Measurements from ENCODE around the gene CAP2.

CAP2 gene

DNA sequence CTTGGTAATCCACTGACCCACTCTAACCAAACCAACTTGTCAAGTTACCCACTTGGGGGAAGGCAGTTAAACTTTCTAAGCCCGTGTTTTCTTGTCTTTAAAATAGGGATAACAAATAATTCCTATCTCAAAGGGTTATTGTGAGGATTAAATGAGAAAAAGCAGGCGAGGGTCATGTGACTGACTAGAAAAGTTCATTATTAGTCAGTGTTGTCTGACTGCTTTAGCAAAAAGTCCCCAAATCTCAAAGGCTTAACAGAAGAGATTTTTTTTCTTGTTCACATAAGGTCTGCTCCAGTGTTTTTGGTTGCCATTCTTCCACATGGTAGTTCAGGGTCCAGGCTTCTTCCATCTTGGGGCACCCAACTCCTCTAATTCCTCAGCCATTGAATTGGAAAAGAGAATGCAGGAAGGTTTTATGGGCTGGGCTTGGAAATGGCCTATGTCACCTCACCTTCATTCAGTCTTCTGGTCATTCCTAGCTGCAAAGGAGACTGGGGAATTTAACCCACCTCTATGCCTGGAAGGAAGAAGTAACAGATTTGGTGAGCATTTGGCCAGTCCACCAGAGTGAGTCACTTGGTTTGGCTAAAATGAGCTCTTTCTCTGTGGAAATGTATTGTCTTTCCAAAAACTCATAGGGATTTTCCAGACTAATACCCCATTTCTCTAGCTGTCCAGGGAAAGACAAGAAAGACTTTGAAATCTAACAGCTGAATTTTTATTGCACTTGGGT lies 77.0 kb downstream of the CAP2 start:
- no peak overlapping the region for H3K9ac ChIP-seq (ENCODE audit: low read length in 5 of 5)
- no peak overlapping the region for H3K4me3 ChIP-seq (ENCODE audit: low read depth in 1 of 5, low read length in 5 of 5)
- no peaks in the 10 kb centered on the region for H3K27me3 ChIP-seq (ENCODE audit: control insufficient read depth in 5 of 5, insufficient read depth in 4 of 5, low read length in 5 of 5)
- H3K36me3 ChIP-seq (ENCODE audit: control insufficient read depth in 5 of 5, insufficient read depth in 5 of 5, low read length in 5 of 5) = peaks cover 0 to 13% (median 0%) of the 10 kb centered on the region in 5 donors
- H3K9me3 ChIP-seq (ENCODE audit: control insufficient read depth in 5 of 5, low read length in 5 of 5) = no peaks in the 10 kb centered on the region
- H3K27ac ChIP-seq (ENCODE audit: low read depth, low read length) = peak overlapping the region; percentile 66
- peaks cover 0 to 33% (median 12%) of the 10 kb centered on the region in 5 donors for H3K4me1 ChIP-seq (ENCODE audit: control insufficient read depth in 5 of 5, insufficient read depth in 5 of 5, low read length in 5 of 5)

DNA sequence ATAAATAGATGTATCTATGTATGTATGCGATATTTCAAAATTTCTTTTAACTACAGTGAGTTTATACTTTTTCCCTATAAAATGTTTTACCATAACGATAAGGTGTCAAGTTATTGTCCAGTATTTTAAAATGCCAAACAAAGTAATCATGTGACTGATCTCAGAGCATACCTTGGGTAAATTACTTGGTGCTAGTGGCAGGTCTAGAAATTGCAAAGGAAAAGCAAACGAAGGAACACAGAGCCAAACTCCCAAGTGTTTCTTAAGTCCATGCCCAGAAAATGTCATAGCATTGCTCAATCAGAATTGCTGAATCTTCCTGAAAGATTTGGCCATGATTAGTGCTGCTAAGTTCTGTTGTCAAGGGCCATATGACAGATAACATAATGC lies 77.5 kb downstream of the CAP2 start:
- Histone ChIP-seq H3K27ac (ENCODE audit: low read depth, low read length) (peak overlapping the region; percentile 66), H3K9me3 (ENCODE audit: control insufficient read depth in 5 of 5, low read length in 5 of 5) (no peaks in the 10 kb centered on the region), H3K4me3 (ENCODE audit: low read depth in 1 of 5, low read length in 5 of 5) (no peak overlapping the region), H3K36me3 (ENCODE audit: control insufficient read depth in 5 of 5, insufficient read depth in 5 of 5, low read length in 5 of 5) (peaks cover 0 to 9% (median 0%) of the 10 kb centered on the region in 5 donors), H3K27me3 (ENCODE audit: control insufficient read depth in 5 of 5, insufficient read depth in 4 of 5, low read length in 5 of 5) (no peaks in the 10 kb centered on the region), H3K4me1 (ENCODE audit: control insufficient read depth in 5 of 5, insufficient read depth in 5 of 5, low read length in 5 of 5) (peaks cover 0 to 32% (median 12%) of the 10 kb centered on the region in 5 donors), H3K9ac (ENCODE audit: low read length in 5 of 5) (no peak overlapping the region)

DNA sequence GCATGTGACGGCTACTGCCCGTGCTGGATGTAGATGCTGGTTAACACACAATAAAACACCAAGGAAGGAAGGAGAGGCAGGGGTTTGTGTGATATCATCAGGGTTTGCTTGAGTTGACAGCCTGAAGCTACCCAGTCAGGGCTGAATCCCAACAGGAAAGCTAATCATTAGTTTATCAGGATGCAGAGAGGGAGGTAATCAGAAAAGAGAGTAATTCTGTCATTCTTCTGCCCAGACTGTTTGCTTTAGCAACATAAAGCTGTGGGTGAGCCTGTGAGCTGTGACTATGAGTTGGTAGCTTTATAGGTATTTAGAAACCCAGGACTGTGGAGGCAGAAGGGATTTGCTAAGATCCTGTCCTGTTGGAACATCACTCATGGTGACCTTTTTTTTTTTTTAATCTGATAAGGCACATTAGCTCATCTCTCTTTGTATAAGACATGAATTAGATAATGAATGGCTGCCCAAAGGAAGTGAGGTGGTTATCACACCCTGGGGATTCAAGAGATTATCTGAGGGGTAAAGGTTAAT lies 79.3 kb downstream of the CAP2 start:
- Histone ChIP-seq H3K4me3 (ENCODE audit: low read depth in 1 of 5, low read length in 5 of 5) (no peak overlapping the region), H3K27me3 (ENCODE audit: control insufficient read depth in 5 of 5, insufficient read depth in 4 of 5, low read length in 5 of 5) (no peaks in the 10 kb centered on the region), H3K9ac (ENCODE audit: low read length in 5 of 5) (no peak overlapping the region), H3K36me3 (ENCODE audit: control insufficient read depth in 5 of 5, insufficient read depth in 5 of 5, low read length in 5 of 5) (no peaks in the 10 kb centered on the region), H3K9me3 (ENCODE audit: control insufficient read depth in 5 of 5, low read length in 5 of 5) (no peaks in the 10 kb centered on the region), H3K27ac (ENCODE audit: low read depth, low read length) (peak overlapping the region; percentile 62), H3K4me1 (ENCODE audit: control insufficient read depth in 5 of 5, insufficient read depth in 5 of 5, low read length in 5 of 5) (peaks cover 0 to 32% (median 12%) of the 10 kb centered on the region in 5 donors)

DNA sequence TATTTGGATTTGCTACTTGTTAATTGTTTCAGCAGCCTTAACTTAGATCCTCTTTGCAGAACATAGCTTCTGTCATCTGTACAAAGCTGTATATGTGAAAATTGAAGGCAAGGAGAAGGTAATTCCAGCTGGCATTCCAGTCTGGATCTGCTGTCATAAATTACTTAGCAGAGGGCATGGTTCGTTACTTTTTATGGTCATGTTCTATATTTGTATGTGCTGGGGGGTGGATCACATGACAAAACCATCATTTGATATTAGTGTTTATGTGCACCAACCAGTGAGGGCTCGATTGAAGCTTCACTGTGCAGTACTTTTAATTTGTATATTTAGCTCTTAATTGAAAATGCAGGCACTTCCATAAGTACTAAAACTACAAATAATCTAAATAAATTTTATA lies 80.2 kb downstream of the CAP2 start:
- H3K36me3 ChIP-seq (ENCODE audit: control insufficient read depth in 5 of 5, insufficient read depth in 5 of 5, low read length in 5 of 5) = no peaks in the 10 kb centered on the region
- peaks cover 0 to 32% (median 12%) of the 10 kb centered on the region in 5 donors for H3K4me1 ChIP-seq (ENCODE audit: control insufficient read depth in 5 of 5, insufficient read depth in 5 of 5, low read length in 5 of 5)
- no peak overlapping the region for H3K4me3 ChIP-seq (ENCODE audit: low read depth in 1 of 5, low read length in 5 of 5)
- no peak overlapping the region for H3K27ac ChIP-seq (ENCODE audit: low read depth, low read length)
- H3K27me3 ChIP-seq (ENCODE audit: control insufficient read depth in 5 of 5, insufficient read depth in 4 of 5, low read length in 5 of 5) = no peaks in the 10 kb centered on the region
- H3K9ac ChIP-seq (ENCODE audit: low read length in 5 of 5) = no peak overlapping the region
- H3K9me3 ChIP-seq (ENCODE audit: control insufficient read depth in 5 of 5, low read length in 5 of 5) = no peaks in the 10 kb centered on the region

DNA sequence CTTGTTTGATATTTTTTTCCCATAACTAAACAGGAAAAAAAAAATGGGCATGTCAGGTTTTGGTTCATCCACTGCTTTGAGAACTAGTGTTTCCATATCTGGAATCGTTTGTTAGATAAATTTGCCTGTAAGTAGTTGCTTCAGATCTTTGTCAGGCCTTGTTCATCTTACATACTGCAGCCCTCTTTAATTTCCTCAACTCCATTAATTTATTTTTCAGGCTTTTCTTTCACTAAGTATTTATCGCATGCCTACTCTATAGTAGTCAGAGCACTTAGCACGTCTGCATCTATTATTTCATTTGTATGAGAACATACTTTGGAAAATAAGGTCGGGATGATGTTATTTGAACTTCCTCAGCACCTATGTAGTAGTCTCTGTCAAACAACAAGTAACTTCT lies 80.9 kb downstream of the CAP2 start:
- Histone ChIP-seq H3K9ac (ENCODE audit: low read length in 5 of 5) (no peak overlapping the region), H3K4me3 (ENCODE audit: low read depth in 1 of 5, low read length in 5 of 5) (no peak overlapping the region), H3K27ac (ENCODE audit: low read depth, low read length) (no peak overlapping the region), H3K4me1 (ENCODE audit: control insufficient read depth in 5 of 5, insufficient read depth in 5 of 5, low read length in 5 of 5) (peaks cover 0 to 30% (median 12%) of the 10 kb centered on the region in 5 donors), H3K36me3 (ENCODE audit: control insufficient read depth in 5 of 5, insufficient read depth in 5 of 5, low read length in 5 of 5) (peaks cover 0 to 4% (median 0%) of the 10 kb centered on the region in 5 donors), H3K27me3 (ENCODE audit: control insufficient read depth in 5 of 5, insufficient read depth in 4 of 5, low read length in 5 of 5) (no peaks in the 10 kb centered on the region), H3K9me3 (ENCODE audit: control insufficient read depth in 5 of 5, low read length in 5 of 5) (no peaks in the 10 kb centered on the region)

DNA sequence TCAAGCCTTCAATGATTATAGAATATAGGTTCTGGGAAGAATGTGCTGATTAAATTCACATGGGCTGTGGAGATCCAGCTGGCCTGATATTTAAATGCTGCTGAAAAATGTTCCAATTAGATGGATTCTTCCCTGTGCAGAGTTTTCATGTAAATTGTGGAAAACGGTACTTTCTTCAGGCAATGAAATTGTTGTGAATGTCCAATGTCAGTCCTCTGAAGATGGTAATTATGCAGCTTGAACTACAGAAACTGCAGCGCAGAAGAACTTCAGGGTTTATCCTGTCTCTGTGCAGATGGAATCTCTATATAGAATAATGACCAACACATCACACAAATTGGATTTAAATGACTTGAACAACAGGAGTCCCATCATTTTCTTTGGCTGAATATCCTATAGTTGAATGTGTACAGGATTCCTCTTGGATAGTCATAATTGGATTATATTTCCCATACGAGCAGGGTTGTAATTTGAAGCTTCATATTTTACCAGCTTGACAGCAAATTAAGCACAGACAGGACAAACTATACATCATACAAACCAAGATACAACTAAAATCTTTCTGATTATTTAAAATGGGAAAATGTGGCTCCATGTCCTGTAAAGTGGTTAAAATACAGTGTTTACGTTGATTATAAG lies 82.3 kb downstream of the CAP2 start:
- Histone ChIP-seq H3K27me3 (ENCODE audit: control insufficient read depth in 5 of 5, insufficient read depth in 4 of 5, low read length in 5 of 5) (no peaks in the 10 kb centered on the region), H3K4me3 (ENCODE audit: low read depth in 1 of 5, low read length in 5 of 5) (no peak overlapping the region), H3K4me1 (ENCODE audit: control insufficient read depth in 5 of 5, insufficient read depth in 5 of 5, low read length in 5 of 5) (peaks cover 0 to 16% (median 2%) of the 10 kb centered on the region in 5 donors), H3K9me3 (ENCODE audit: control insufficient read depth in 5 of 5, low read length in 5 of 5) (no peaks in the 10 kb centered on the region), H3K9ac (ENCODE audit: low read length in 5 of 5) (no peak overlapping the region), H3K36me3 (ENCODE audit: control insufficient read depth in 5 of 5, insufficient read depth in 5 of 5, low read length in 5 of 5) (peaks cover 0 to 4% (median 0%) of the 10 kb centered on the region in 5 donors), H3K27ac (ENCODE audit: low read depth, low read length) (no peak overlapping the region)

DNA sequence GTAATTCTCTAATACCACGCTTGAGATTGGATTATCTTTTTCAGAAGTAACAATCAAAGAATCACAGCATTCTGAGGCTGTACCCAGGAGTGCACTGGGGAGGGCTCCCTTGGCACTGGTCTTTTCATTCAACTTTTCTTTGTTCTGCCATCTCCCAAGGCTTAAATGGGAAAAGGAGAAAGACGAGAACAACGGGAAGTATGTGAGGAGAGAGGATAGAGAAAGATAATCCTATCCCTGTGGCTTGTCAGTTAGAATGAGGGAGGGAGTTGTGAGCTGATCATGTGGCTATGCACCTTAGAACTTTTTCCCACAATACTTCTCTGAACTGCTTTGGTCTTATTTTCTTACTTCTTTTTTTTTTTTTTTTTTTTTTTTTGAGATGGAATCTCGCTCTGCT lies 83.1 kb downstream of the CAP2 start:
- peaks cover 0 to 4% (median 0%) of the 10 kb centered on the region in 5 donors for H3K36me3 ChIP-seq (ENCODE audit: control insufficient read depth in 5 of 5, insufficient read depth in 5 of 5, low read length in 5 of 5)
- no peaks in the 10 kb centered on the region for H3K27me3 ChIP-seq (ENCODE audit: control insufficient read depth in 5 of 5, insufficient read depth in 4 of 5, low read length in 5 of 5)
- H3K9ac ChIP-seq (ENCODE audit: low read length in 5 of 5) = no peak overlapping the region
- no peak overlapping the region for H3K27ac ChIP-seq (ENCODE audit: low read depth, low read length)
- H3K9me3 ChIP-seq (ENCODE audit: control insufficient read depth in 5 of 5, low read length in 5 of 5) = no peaks in the 10 kb centered on the region
- H3K4me3 ChIP-seq (ENCODE audit: low read depth in 1 of 5, low read length in 5 of 5) = no peak overlapping the region
- peaks cover 0 to 14% (median 0%) of the 10 kb centered on the region in 5 donors for H3K4me1 ChIP-seq (ENCODE audit: control insufficient read depth in 5 of 5, insufficient read depth in 5 of 5, low read length in 5 of 5)

DNA sequence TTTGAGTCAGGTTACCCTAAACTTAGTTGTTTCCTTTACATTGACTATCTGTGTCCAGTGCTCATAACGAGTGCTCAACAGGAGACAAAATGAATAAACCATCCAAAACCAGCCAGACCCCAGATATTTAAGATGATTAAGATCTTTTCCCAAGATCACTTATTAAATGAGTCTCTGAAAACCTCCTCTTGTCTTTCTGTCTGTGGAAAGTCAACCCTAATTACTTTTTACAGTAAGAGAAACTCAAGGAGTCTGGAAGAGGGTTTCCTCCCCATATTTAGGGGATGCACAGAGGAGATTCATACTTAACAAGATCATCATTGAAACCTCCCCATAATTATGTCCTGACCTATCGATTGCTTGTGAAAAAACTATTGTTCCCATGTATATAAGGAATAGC lies 84.0 kb downstream of the CAP2 start:
- H3K27ac ChIP-seq (ENCODE audit: low read depth, low read length) = no peak overlapping the region
- H3K9ac ChIP-seq (ENCODE audit: low read length in 5 of 5) = no peak overlapping the region
- H3K4me3 ChIP-seq (ENCODE audit: low read depth in 1 of 5, low read length in 5 of 5) = no peak overlapping the region
- peaks cover 0 to 4% (median 0%) of the 10 kb centered on the region in 5 donors for H3K36me3 ChIP-seq (ENCODE audit: control insufficient read depth in 5 of 5, insufficient read depth in 5 of 5, low read length in 5 of 5)
- H3K27me3 ChIP-seq (ENCODE audit: control insufficient read depth in 5 of 5, insufficient read depth in 4 of 5, low read length in 5 of 5) = no peaks in the 10 kb centered on the region
- peaks cover 0 to 8% (median 0%) of the 10 kb centered on the region in 5 donors for H3K4me1 ChIP-seq (ENCODE audit: control insufficient read depth in 5 of 5, insufficient read depth in 5 of 5, low read length in 5 of 5)
- H3K9me3 ChIP-seq (ENCODE audit: control insufficient read depth in 5 of 5, low read length in 5 of 5) = no peaks in the 10 kb centered on the region

DNA sequence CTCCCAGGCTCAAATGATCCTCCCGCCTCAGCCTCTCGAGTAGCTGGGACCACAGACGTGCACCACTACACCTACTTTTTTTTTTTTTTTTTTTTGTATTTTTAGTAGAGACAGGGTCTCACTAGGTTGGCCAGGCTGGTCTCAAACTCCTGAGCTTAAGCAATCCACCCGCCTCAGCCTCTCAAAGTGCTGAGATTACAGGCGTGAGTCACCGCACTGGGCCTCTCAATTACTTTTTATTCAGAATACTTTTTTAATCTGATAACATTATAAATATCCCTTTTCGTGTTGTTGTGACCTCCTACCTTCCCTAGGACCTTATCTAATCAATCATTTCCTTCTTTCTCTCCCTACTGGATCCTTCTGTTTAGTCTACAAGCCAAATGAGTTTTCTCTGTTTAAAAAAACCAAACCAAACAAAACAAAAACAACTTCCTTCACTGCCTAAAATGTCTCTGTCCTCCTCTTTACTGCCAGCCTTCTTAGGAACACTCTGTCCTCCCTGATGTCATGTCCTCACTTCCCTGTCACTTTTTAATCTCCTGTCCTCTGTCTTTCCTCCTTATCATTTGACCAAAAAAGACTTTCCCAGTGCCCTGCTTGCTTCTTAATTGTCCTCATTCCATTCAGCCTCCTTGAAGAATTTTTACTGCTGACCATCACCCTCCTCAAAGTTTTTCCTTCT lies 85.0 kb downstream of the CAP2 start:
- Histone ChIP-seq H3K9me3 (ENCODE audit: control insufficient read depth in 5 of 5, low read length in 5 of 5) (no peaks in the 10 kb centered on the region), H3K9ac (ENCODE audit: low read length in 5 of 5) (no peak overlapping the region), H3K36me3 (ENCODE audit: control insufficient read depth in 5 of 5, insufficient read depth in 5 of 5, low read length in 5 of 5) (peaks cover 0 to 7% (median 0%) of the 10 kb centered on the region in 5 donors), H3K4me1 (ENCODE audit: control insufficient read depth in 5 of 5, insufficient read depth in 5 of 5, low read length in 5 of 5) (no peaks in the 10 kb centered on the region), H3K27me3 (ENCODE audit: control insufficient read depth in 5 of 5, insufficient read depth in 4 of 5, low read length in 5 of 5) (no peaks in the 10 kb centered on the region), H3K4me3 (ENCODE audit: low read depth in 1 of 5, low read length in 5 of 5) (no peak overlapping the region), H3K27ac (ENCODE audit: low read depth, low read length) (no peak overlapping the region)

DNA sequence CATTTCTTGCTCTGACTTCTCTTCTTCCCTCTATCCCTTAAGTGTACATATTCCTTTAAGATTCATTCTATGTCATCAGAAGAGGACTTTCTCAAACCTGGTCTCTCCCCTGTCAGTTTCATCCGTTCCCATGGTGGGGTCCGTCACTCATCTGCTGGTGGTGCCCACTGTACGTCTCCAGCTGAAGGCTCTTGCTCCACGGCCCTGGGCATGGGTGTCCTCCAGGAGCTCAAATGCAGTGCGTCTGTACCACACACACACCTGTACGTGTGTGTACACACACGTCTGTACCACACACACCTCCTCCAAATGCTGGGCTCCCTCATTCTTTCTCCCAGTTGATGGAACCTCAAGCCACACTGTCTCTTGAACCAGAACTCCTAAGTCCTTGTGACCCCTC lies 85.6 kb downstream of the CAP2 start:
- no peaks in the 10 kb centered on the region for H3K4me1 ChIP-seq (ENCODE audit: control insufficient read depth in 5 of 5, insufficient read depth in 5 of 5, low read length in 5 of 5)
- H3K27me3 ChIP-seq (ENCODE audit: control insufficient read depth in 5 of 5, insufficient read depth in 4 of 5, low read length in 5 of 5) = no peaks in the 10 kb centered on the region
- no peak overlapping the region for H3K4me3 ChIP-seq (ENCODE audit: low read depth in 1 of 5, low read length in 5 of 5)
- no peak overlapping the region for H3K9ac ChIP-seq (ENCODE audit: low read length in 5 of 5)
- no peak overlapping the region for H3K27ac ChIP-seq (ENCODE audit: low read depth, low read length)
- H3K9me3 ChIP-seq (ENCODE audit: control insufficient read depth in 5 of 5, low read length in 5 of 5) = no peaks in the 10 kb centered on the region
- H3K36me3 ChIP-seq (ENCODE audit: control insufficient read depth in 5 of 5, insufficient read depth in 5 of 5, low read length in 5 of 5) = peaks cover 0 to 7% (median 0%) of the 10 kb centered on the region in 5 donors
